HepG2 (cell line): ENCODE results near the gene SSBP4. TPM values are rescaled to one million over a fixed set of nuclear protein-coding genes. Genes with fewer than 3 reads are reported as not detected.

Experiments
- BORCS8-MEF2B ChIP-seq: sonication (generic); formaldehyde crosslinking; IDR thresholded peaks from 2 replicates; pipeline ENCODE4 v1.8.0; 2022; ENCODE audit warnings: mild to moderate bottlenecking, missing genetic modification reagents
- CHCHD3 ChIP-seq: sonication (generic); formaldehyde crosslinking; IDR thresholded peaks from 2 replicates; pipeline ENCODE4 v1.8.0; 2022; ENCODE audit warnings: mild to moderate bottlenecking, missing genetic modification reagents, moderate library complexity
- CSRNP2 ChIP-seq: sonication (generic); formaldehyde crosslinking; conservative IDR thresholded peaks from 2 replicates; pipeline ENCODE4 v1.8.0; 2022; ENCODE audit warnings: low read depth, missing genetic modification reagents
- HIVEP1 ChIP-seq: sonication (generic); formaldehyde crosslinking; IDR thresholded peaks from 2 replicates; pipeline ENCODE4 v1.4.0; 2020; ENCODE audit warnings: mild to moderate bottlenecking, missing genetic modification reagents
- HMG20B ChIP-seq: conservative IDR thresholded peaks from 2 replicates; pipeline ENCODE4 v1.6.1; 2016; ENCODE audit warnings: missing genetic modification reagents, missing compliant biosample characterization
- KDM2A ChIP-seq: sonication (generic); formaldehyde crosslinking; IDR thresholded peaks from 2 replicates; pipeline ENCODE4 v1.4.0; 2020; ENCODE audit warnings: low read depth, missing genetic modification reagents, borderline replicate concordance
- KLF6 ChIP-seq: IDR thresholded peaks from 2 replicates; pipeline ENCODE4 v1.8.0; 2016; ENCODE audit warnings: missing biosample characterization, missing genetic modification reagents
- MED13 ChIP-seq: sonication (generic); formaldehyde crosslinking; IDR thresholded peaks from 2 replicates; pipeline ENCODE4 v1.5.0; 2020; ENCODE audit warnings: missing genetic modification reagents
- NR2F1 ChIP-seq, 2 experiments: fragments of 450-650 bp in 1 of 2; formaldehyde crosslinking in 1 of 2; IDR thresholded peaks; 2 replicates each; pipeline versions ENCODE4 v1.5.0 to v1.6.1; 2016 to 2020; ENCODE audit warnings: mild to moderate bottlenecking in 1 of 2, missing compliant biosample characterization in 1 of 2, missing genetic modification reagents in 1 of 2, moderate library complexity in 1 of 2
- POLR2AphosphoS5 ChIP-seq: IDR thresholded peaks from 2 replicates; pipeline ENCODE4 v1.6.1; 2012; ENCODE audit warnings: low read depth, low read length
- PRDM15 ChIP-seq: sonication (generic); formaldehyde crosslinking; IDR thresholded peaks from 2 replicates; pipeline ENCODE4 v1.4.0; 2020; ENCODE audit warnings: missing genetic modification reagents
- SETDB1 ChIP-seq: sonication (generic); formaldehyde crosslinking; IDR thresholded peaks from 2 replicates; pipeline ENCODE4 v1.5.1; 2020; ENCODE audit warnings: missing genetic modification reagents, mild to moderate bottlenecking, borderline replicate concordance
- ZBTB46 ChIP-seq: sonication (generic); formaldehyde crosslinking; IDR thresholded peaks from 2 replicates; pipeline ENCODE4 v1.4.0; 2020; ENCODE audit warnings: mild to moderate bottlenecking, missing genetic modification reagents, borderline replicate concordance
- ZBTB49 ChIP-seq: sonication (generic); formaldehyde crosslinking; IDR thresholded peaks from 2 replicates; pipeline ENCODE4 v1.4.0; 2020; ENCODE audit warnings: missing genetic modification reagents, borderline replicate concordance
- ZFP37 ChIP-seq: sonication (generic); formaldehyde crosslinking; IDR thresholded peaks from 2 replicates; pipeline ENCODE4 v1.4.0; 2020; ENCODE audit warnings: missing genetic modification reagents, borderline replicate concordance
- ZNF136 ChIP-seq: sonication (generic); formaldehyde crosslinking; IDR thresholded peaks from 2 replicates; pipeline ENCODE4 v1.8.1; 2022; ENCODE audit warnings: low read depth, mild to moderate bottlenecking, moderate library complexity, missing genetic modification reagents
- ZNF264 ChIP-seq: sonication (generic); formaldehyde crosslinking; IDR thresholded peaks from 2 replicates; pipeline ENCODE4 v1.4.0; 2020; ENCODE audit warnings: missing genetic modification reagents
- ZNF552 ChIP-seq: sonication (generic); formaldehyde crosslinking; IDR thresholded peaks from 2 replicates; pipeline ENCODE4 v1.9.0; 2022; ENCODE audit warnings: missing genetic modification reagents, mild to moderate bottlenecking, borderline replicate concordance
- ZNF768 ChIP-seq: sonication (generic); formaldehyde crosslinking; IDR thresholded peaks from 2 replicates; pipeline ENCODE4 v1.4.0; 2020; ENCODE audit warnings: missing genetic modification reagents
- ZNF792 ChIP-seq: IDR thresholded peaks from 2 replicates; pipeline ENCODE4 v1.6.1; 2016
- polyA plus RNA-seq, 8 experiments: library from polyadenylated mRNA; depleted of rRNA in 3 of 8; stranded (reverse) in 7 of 8; unstranded in 1 of 8; fragments of >200 nt; fragmentation: Illumina TruSeq in 4 of 8; extraction: Trizol in 4 of 8; gene quantifications; 2 replicates each; pipeline versions ENCODE4 v1.2.1 to v1.2.3, GENCODE V29; 2011 to 2016; ENCODE audit warnings: low read depth in 4 of 8, missing spikeins in 1 of 8, mixed read lengths in 1 of 8; ENCODE audit not compliant: insufficient read depth in 1 of 8
- total RNA-seq, 5 experiments: library from RNA; depleted of rRNA; stranded (reverse); fragments of >200 nt; fragmentation: Illumina TruSeq; extraction: Trizol; gene quantifications; 2 replicates each; pipeline ENCODE4 v1.2.3, GENCODE V29; 2016; ENCODE audit warnings: low read depth in 1 of 5

Gene SSBP4
- total and polyA plus RNA-seq, 2 of the 13 experiments (the other 11 are each of a cell fraction or from before 2014, with no cell fraction given) = 20.8 to 39.5 TPM

- TF ChIP-seq ZBTB49 (CRISPR knock-in tag) (no peak), ZNF792 (CRISPR knock-in tag) (0 out of 2 replicates have a peak, but pooled peaks have one; percentile 27), MED13 (0 out of 2 replicates have a peak, but pooled peaks have one; percentile 31), CHCHD3 (CRISPR knock-in tag) (no peak), ZFP37 (CRISPR knock-in tag) (no peak), ZNF264 (CRISPR knock-in tag) (no peak), ZNF768 (CRISPR knock-in tag) (0 out of 2 replicates have a peak, but pooled peaks have one; percentile 8), KLF6 (CRISPR knock-in tag) (peak; percentile 52; the same call in 1 of the 2 replicates), POLR2AphosphoS5 (no peak), NR2F1 (CRISPR knock-in tag; IDR thresholded peaks at IDR 0.05) (no peak), HIVEP1 (CRISPR knock-in tag) (no peak; the same call in 1 of the 2 replicates), ZNF552 (no peak), KDM2A (CRISPR knock-in tag) (peak; percentile 30; the same call in 1 of the 2 replicates), HMG20B (CRISPR knock-in tag) (no peak), BORCS8-MEF2B (CRISPR knock-in tag) (no peak), ZNF136 (CRISPR knock-in tag) (0 out of 2 replicates have a peak, but pooled peaks have one; percentile 15), CSRNP2 (CRISPR knock-in tag) (no peak), PRDM15 (no peak), SETDB1 (CRISPR knock-in tag) (no peak), ZBTB46 (CRISPR knock-in tag) (no peak)
Measured at GRCh38 chr19:18437491-18438330, 18.5 kb downstream of the SSBP4 start, which contains the start of gene ISYNA1 (continued).
